ENCODE measurements around the gene CISTR. TPM values are rescaled to one million over a fixed set of nuclear protein-coding genes. Genes with fewer than 3 reads are reported as not detected.

Gene CISTR
- total and polyA plus RNA-seq, 2 donors (not counting 1 experiment from before 2014, with no cell fraction given), result not detected

DNA sequence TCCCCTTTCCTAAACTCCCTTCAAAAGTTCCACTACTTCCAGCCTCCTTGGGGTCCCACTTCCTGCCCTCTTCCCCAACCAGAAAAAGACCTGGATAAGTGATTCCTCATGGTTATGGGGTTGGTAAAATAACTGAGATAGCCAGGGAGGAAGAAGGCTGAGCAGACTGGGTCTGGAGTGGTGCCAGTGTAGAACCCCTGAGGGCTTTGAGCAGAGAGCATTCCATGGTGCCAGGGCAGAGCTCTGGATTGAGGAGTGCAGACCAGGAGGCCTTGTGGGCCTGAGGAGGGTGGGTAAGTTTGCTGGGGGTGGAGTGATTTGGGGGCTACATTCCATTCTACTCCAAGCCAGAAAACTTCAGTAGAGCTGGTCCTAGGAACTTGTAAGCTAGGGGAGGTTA lies 9.5 kb upstream of the CISTR start:
- Mint-ChIP-seq H3K4me3 (no peak overlapping the region), H3K27ac (no peak overlapping the region)
- no peak overlapping the region for H3K4me3 ChIP-seq (ENCODE audit: control extremely low read depth in 1 of 5, extremely low read depth in 1 of 5, insufficient read depth in 1 of 5, low read depth in 2 of 5, low read length in 4 of 5)

DNA sequence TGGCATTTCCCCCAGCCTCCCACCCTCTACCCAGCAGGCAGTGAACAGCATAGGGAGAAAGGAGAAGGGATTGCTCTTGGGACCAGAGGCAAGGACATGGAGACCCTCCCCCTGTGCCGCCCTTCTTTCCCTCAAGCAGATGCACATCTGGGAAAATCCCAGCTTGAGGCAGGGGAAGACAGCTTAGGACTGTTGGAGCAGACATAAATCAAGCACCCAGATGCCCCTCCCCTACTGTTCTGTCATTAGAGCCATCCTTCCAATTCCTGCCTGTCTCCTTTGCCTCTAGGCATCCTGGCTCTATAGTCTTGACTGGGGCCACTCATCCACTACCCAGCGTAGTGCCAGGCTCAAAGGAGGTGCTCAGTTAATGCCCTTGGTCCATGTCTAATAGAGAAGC lies 7.5 kb upstream of the CISTR start:
- Histone ChIP-seq H4K20me1 (ENCODE audit: control insufficient read depth, insufficient read depth, low read length, poor library complexity, severe bottlenecking) (no peaks in the 10 kb centered on the region), H2AFZ (ENCODE audit: insufficient read depth, low read depth, low read length, poor library complexity, severe bottlenecking) (no peak overlapping the region), H3K27me3 (replicated peaks in 1 of 4; ENCODE audit: control extremely low read depth in 1 of 4, control insufficient read depth in 3 of 4, insufficient read depth in 4 of 4, low read length in 3 of 4) (peaks cover 0 to 46% (median 15%) of the 10 kb centered on the region in 4 experiments), H3K9ac (ENCODE audit: low read length) (no peak overlapping the region), H3K9me3 (ENCODE audit: control extremely low read depth in 1 of 3, control insufficient read depth in 2 of 3, insufficient read depth in 1 of 3, low read length in 2 of 3) (no peaks in the 10 kb centered on the region), H3K4me2 (replicated peaks; ENCODE audit: low read depth, low read length, poor library complexity, severe bottlenecking) (no peak overlapping the region), H3K36me3 (replicated peaks in 1 of 2; ENCODE audit: control extremely low read depth in 1 of 2, control insufficient read depth in 1 of 2, extremely low read depth in 1 of 2, insufficient read depth in 2 of 2, low read length in 1 of 2) (no peaks in the 10 kb centered on the region), H3K4me1 (ENCODE audit: control insufficient read depth in 2 of 2, insufficient read depth in 2 of 2, low read length in 2 of 2) (peaks cover 32 to 40% of the 10 kb centered on the region in 2 donors), H3K4me3 (ENCODE audit: control extremely low read depth in 1 of 5, extremely low read depth in 1 of 5, insufficient read depth in 1 of 5, low read depth in 2 of 5, low read length in 4 of 5) (no peak overlapping the region), H3K27ac (ENCODE audit: low read length in 2 of 2) (no peak overlapping the region), H3K79me2 (ENCODE audit: control insufficient read depth, insufficient read depth, low read length) (no peaks in the 10 kb centered on the region)
- H3K27me3 Mint-ChIP-seq, result peaks cover 46% of the 10 kb centered on the region
- ChIA-PET POLR2A (no interaction called here), CTCF (interaction anchor here (12.0 kb wide), 1 partner anchor 17 kb away, joined by 191 read pairs; no protein-coding TSS in a partner anchor)
- no peak for TF ChIP-seq EZH2 (IDR thresholded peaks at IDR 0.05; ENCODE audit: borderline replicate concordance, insufficient read depth, low read depth, low read length, poor library complexity, severe bottlenecking)
- TF ChIP-seq, protein P1, sequence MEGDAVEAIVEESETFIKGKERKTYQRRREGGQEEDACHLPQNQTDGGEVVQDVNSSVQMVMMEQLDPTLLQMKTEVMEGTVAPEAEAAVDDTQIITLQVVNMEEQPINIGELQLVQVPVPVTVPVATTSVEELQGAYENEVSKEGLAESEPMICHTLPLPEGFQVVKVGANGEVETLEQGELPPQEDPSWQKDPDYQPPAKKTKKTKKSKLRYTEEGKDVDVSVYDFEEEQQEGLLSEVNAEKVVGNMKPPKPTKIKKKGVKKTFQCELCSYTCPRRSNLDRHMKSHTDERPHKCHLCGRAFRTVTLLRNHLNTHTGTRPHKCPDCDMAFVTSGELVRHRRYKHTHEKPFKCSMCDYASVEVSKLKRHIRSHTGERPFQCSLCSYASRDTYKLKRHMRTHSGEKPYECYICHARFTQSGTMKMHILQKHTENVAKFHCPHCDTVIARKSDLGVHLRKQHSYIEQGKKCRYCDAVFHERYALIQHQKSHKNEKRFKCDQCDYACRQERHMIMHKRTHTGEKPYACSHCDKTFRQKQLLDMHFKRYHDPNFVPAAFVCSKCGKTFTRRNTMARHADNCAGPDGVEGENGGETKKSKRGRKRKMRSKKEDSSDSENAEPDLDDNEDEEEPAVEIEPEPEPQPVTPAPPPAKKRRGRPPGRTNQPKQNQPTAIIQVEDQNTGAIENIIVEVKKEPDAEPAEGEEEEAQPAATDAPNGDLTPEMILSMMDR (IDR thresholded peaks at IDR 0.05), result no peak
- ATAC-seq (ENCODE audit: low read depth) (no peak), DNase-seq (no peak)
- no peaks in the 10 kb centered on the region for H3K9me3 Mint-ChIP-seq (ENCODE audit: insufficient read depth)
- no peak overlapping the region for H3K27ac Mint-ChIP-seq
- intact Hi-C loops (cut with micrococcal nuclease), result loop anchor here (10.0 kb wide), 1 partner anchor 754 kb away; the partner anchor contains the start of gene EIF4B
- peaks cover 20% of the 10 kb centered on the region for H3K4me1 Mint-ChIP-seq
- 90% methylated on average over 1 of the region's 2 CpGs for WGBS (ENCODE audit: insufficient coverage)
- no peak overlapping the region for H3K4me3 Mint-ChIP-seq

More for the DNA sequence above, 9.5 kb upstream of the CISTR start:
- Mint-ChIP-seq H3K27me3 (peaks cover 62% of the 10 kb centered on the region), H3K9me3 (ENCODE audit: insufficient read depth) (no peaks in the 10 kb centered on the region), H3K4me1 (peaks cover 20% of the 10 kb centered on the region)
- Histone ChIP-seq H3K4me2 (replicated peaks; ENCODE audit: low read depth, low read length, poor library complexity, severe bottlenecking) (no peak overlapping the region), H3K79me2 (ENCODE audit: control insufficient read depth, insufficient read depth, low read length) (no peaks in the 10 kb centered on the region), H3K9ac (ENCODE audit: low read length) (no peak overlapping the region), H3K9me3 (ENCODE audit: control extremely low read depth in 1 of 3, control insufficient read depth in 2 of 3, insufficient read depth in 1 of 3, low read length in 2 of 3) (no peaks in the 10 kb centered on the region), H3K36me3 (replicated peaks in 1 of 2; ENCODE audit: control extremely low read depth in 1 of 2, control insufficient read depth in 1 of 2, extremely low read depth in 1 of 2, insufficient read depth in 2 of 2, low read length in 1 of 2) (no peaks in the 10 kb centered on the region), H4K20me1 (ENCODE audit: control insufficient read depth, insufficient read depth, low read length, poor library complexity, severe bottlenecking) (no peaks in the 10 kb centered on the region), H3K27ac (ENCODE audit: low read length in 2 of 2) (no peak overlapping the region), H3K4me1 (ENCODE audit: control insufficient read depth in 2 of 2, insufficient read depth in 2 of 2, low read length in 2 of 2) (peaks cover 12 to 20% of the 10 kb centered on the region in 2 donors), H2AFZ (ENCODE audit: insufficient read depth, low read depth, low read length, poor library complexity, severe bottlenecking) (no peak overlapping the region), H3K27me3 (replicated peaks in 1 of 4; ENCODE audit: control extremely low read depth in 1 of 4, control insufficient read depth in 3 of 4, insufficient read depth in 4 of 4, low read length in 3 of 4) (peaks cover 0 to 52% (median 21%) of the 10 kb centered on the region in 4 experiments)
- ATAC-seq (ENCODE audit: low read depth), result no peak
- intact Hi-C loops (cut with micrococcal nuclease), result no loop called here
- no peak for DNase-seq
- ChIA-PET POLR2A (no interaction called here), CTCF (interaction anchor here (1.1 kb wide), 1 partner anchor 18 kb away, joined by 4 read pairs; no protein-coding TSS in a partner anchor)
- TF ChIP-seq, protein P1 (IDR thresholded peaks at IDR 0.05), result no peak
- no peak for TF ChIP-seq EZH2 (IDR thresholded peaks at IDR 0.05; ENCODE audit: borderline replicate concordance, insufficient read depth, low read depth, low read length, poor library complexity, severe bottlenecking)

Data from B cell (primary cell).